Measurements from ENCODE around the gene SUPT20HL2. TPM values are rescaled to one million over a fixed set of nuclear protein-coding genes. Genes with fewer than 3 reads are reported as not detected.

Gene SUPT20HL2
- total RNA-seq, 4 donors from 2014 or later = 0.19 TPM; not detected in 3

DNA sequence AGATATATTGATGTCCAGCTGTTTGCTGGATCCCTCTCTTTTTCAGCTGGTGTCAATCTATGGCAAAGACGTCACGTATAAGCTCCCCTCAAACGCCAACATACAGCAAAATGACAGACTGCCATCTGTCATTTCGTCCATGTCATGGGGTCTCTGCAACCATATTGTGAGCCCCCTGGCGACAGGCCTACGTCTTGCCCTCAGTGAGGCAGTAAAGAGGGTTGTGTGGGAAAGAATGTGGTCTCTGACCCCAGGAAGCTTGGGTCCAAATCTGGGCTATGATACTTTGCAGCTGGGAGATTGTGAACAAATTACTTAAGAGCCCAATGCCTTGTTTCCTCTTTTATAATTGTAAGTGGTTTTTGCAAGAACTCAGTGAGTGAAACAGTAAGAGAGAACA is 7.4 kb downstream of the SUPT20HL2 start:
- no peak for TF ChIP-seq CTCF (IDR thresholded peaks at IDR 0.05)
- ATAC-seq (ENCODE audit: low FRiP score) = no peak
- no peak for DNase-seq (ENCODE audit: low spot score)

DNA sequence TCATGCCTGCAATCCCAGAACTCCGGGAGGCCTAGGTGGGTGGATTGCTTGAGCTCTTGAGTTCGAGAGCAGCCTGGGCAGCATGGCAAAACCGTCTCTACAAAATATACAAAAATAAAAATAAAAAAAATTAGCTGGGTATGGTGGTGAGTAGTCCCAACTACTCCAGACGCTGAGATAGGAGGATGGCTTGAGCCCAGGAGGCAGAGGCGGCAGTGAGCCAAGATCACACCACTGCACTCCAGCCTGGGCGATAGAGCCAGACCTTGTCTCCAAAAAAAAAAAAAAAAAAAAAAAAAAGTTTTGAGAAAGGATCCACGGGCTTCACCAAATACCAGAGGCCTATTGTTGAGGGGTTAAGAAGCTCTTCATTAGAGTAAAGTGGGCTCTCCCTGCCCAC is 8.0 kb downstream of the SUPT20HL2 start:
- ATAC-seq (ENCODE audit: low FRiP score) (no peak), DNase-seq (ENCODE audit: low spot score) (no peak)
- TF ChIP-seq CTCF (IDR thresholded peaks at IDR 0.05) = no peak

DNA sequence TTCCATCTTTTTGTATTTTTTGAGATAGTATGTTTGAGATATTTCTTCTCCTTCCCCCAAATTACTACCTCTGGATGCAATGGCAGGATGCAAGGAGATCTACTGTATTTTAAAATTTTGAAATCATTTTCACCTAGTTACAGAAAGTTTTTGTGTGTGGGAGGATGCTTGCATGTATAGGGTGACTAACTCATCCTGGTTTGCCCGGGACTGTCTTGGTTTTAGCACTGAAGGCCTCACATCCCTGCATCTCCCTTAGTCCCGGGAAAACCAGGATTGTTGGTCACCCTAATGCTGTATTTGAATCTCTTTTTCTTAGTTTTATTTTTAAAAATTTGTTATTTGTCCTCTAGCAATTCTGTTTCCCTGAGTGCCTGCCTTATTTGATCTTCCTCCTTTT is 12.1 kb downstream of the SUPT20HL2 start:
- ATAC-seq (ENCODE audit: low FRiP score) = no peak
- no peak for TF ChIP-seq CTCF (IDR thresholded peaks at IDR 0.05)
- no peak for DNase-seq (ENCODE audit: low spot score)

DNA sequence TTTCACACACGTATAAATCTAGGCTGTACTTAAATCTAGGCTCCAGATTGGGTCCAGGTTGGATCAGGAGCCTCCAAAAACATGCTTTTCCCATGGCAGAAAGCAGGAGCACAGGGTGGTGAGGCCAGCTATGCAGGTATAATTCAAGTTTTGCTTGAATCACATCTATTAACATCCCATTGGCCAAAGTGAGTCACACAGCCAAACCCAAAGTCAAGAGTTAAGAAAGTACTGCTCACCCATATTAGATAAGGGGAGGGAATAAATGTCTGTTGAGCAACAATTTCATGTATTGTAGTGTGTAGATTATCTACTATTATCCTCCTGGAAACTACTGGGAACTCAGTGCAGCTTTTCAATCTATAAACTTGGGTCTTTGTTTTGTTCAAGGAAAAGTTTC is 12.8 kb downstream of the SUPT20HL2 start:
- DNase-seq (ENCODE audit: low spot score) (no peak), ATAC-seq (ENCODE audit: low FRiP score) (no peak)
- no peak for TF ChIP-seq CTCF (IDR thresholded peaks at IDR 0.05)

DNA sequence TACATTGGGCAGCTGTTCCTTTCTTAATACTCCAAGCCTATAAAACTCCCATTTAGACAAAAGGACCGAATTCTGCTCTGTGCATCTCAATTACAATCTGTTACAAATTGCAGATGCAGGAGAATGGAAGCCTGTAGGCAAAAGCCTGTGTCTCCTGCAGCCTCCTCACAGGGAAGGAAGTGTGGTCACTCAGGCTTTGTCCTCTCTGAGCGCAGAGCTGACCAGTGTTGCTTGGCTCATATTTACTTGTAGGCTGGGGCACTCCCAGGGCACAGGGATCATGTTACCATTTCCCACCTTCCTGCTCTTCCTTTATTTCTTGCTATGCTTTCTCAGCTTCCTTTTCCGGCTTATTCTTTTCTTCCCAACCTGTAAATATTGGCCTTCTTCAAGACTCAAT is 15.7 kb downstream of the SUPT20HL2 start:
- DNase-seq (ENCODE audit: low spot score) = no peak
- TF ChIP-seq CTCF (IDR thresholded peaks at IDR 0.05) = no peak
- ATAC-seq (ENCODE audit: low FRiP score) = no peak

DNA sequence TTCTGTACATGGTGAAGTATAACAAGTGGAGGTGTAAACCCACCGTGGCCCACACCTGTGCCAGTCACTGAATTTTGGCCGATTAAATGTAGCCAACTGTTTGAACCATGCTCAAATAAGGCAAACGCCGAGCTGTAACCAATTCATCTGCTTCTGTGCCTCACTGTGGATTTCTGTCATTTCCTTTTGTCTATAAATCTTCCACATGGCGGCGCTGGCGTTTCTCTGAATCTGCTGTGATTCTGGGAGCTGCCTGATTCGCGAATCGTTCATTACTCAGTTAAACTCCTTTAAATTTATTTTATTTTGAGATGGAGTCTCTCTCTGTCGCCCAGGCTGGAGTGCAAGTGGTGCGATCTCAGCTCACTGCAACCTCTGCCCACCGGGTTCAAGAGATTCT is 19.2 kb downstream of the SUPT20HL2 start:
- no peak for DNase-seq (ENCODE audit: low spot score)
- TF ChIP-seq CTCF (IDR thresholded peaks at IDR 0.05) = no peak
- no peak for ATAC-seq (ENCODE audit: low FRiP score)

DNA sequence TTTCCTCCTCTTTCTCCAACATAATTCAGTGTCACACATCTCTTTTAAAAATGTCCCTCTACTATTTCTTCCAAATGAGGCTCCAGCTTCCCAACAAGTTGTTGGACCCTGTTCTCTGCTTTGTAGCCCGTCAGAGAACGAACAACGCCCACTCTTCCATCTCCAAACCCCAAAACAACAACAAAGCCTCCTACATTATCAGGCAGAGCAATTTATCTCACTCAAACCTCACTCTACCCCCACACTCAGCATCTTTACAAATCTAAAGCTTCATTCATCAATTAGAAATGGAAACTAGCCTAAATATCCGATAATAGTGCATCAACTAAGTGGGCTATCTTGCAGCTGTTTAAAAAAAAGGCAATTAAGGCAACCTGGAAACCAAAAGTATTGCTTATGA is 20.5 kb downstream of the SUPT20HL2 start:
- no peak for DNase-seq (ENCODE audit: low spot score)
- TF ChIP-seq CTCF (IDR thresholded peaks at IDR 0.05) = no peak
- ATAC-seq (ENCODE audit: low FRiP score) = no peak
